ENCODE measurements around the gene PCDH11Y.
"Not testable (repeated sequence)": the region's sequence is repeated elsewhere in the genome, so short reads cannot be mapped to it uniquely, and the experiment has no call there.

GRCh38 chrY:5002476-5003184 is 2.5 kb downstream of the PCDH11Y start:
- not testable (repeated sequence) for TF ChIP-seq CTCF, POLR2A (IDR thresholded peaks at IDR 0.05)
